ENCODE data around the gene HHATL.

The HHATL gene

GRCh38 chr3:42649006-42649405 is 53.6 kb downstream of the HHATL start:
- TF ChIP-seq, protein P1, sequence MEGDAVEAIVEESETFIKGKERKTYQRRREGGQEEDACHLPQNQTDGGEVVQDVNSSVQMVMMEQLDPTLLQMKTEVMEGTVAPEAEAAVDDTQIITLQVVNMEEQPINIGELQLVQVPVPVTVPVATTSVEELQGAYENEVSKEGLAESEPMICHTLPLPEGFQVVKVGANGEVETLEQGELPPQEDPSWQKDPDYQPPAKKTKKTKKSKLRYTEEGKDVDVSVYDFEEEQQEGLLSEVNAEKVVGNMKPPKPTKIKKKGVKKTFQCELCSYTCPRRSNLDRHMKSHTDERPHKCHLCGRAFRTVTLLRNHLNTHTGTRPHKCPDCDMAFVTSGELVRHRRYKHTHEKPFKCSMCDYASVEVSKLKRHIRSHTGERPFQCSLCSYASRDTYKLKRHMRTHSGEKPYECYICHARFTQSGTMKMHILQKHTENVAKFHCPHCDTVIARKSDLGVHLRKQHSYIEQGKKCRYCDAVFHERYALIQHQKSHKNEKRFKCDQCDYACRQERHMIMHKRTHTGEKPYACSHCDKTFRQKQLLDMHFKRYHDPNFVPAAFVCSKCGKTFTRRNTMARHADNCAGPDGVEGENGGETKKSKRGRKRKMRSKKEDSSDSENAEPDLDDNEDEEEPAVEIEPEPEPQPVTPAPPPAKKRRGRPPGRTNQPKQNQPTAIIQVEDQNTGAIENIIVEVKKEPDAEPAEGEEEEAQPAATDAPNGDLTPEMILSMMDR (IDR thresholded peaks at IDR 0.05; ENCODE audit: control insufficient read depth, insufficient read depth, low read depth, low read length, missing control alignments), result no peak
- DNase-seq (ENCODE audit: low read depth), result no peak
- H3K4me3 ChIP-seq (ENCODE audit: control insufficient read depth, low read depth, low read length), result no peak overlapping the region

DNA sequence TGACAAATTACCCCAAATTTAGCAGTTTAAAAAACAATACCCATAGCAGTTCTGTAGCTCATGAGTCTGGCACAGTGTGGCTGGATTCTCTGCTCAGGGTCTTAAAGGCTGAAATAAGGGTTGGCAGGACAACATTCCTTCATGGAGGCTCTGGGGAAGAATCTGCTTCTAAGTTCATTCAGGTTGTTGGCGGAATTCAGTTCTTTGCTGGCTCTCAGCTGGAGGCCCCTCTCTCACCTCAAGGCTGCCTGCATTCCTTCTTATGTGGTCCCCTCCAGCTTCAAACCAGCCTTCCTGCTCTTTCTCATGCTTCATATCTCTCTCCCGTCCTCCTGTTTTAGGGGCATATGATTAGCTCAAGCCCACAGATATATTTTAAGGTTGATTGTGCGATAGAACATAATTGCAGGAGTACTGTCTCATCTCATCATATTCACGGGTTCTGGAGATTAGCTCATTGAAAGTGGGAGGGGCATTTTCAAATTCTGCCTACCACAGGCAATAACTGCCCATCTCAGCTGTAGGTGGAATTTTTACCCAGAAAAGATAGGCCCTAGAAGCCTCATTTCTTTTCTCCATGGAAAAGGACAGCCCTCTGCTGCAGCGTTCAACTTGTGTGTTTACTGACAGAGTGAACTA is 54.7 kb downstream of the HHATL start:
- H3K4me3 ChIP-seq (ENCODE audit: control insufficient read depth, low read depth, low read length), result no peak overlapping the region
- DNase-seq (ENCODE audit: low read depth), result no peak
- TF ChIP-seq, protein P1 (IDR thresholded peaks at IDR 0.05; ENCODE audit: control insufficient read depth, insufficient read depth, low read depth, low read length, missing control alignments), result no peak

All from AG09309 (cell line).